HEK293 (cell line): Measurements from ENCODE around the gene PPFIA3.

Source experiments
- GLI4 ChIP-seq: fragments of 450-650 bp; formaldehyde crosslinking; IDR thresholded peaks from 2 replicates; pipeline ENCODE4 v1.5.1; 2016; ENCODE audit warnings: missing biosample characterization, missing genetic modification characterization
- KLF9 ChIP-seq: fragments of 450-650 bp; formaldehyde crosslinking; IDR thresholded peaks from 2 replicates; pipeline ENCODE4 v1.5.1; 2016; ENCODE audit warnings: missing biosample characterization, missing genetic modification characterization, low read depth
- RBAK ChIP-seq: fragments of 450-650 bp; formaldehyde crosslinking; IDR thresholded peaks from 2 replicates; pipeline ENCODE4 v1.5.1; 2016; ENCODE audit warnings: missing biosample characterization, missing genetic modification characterization
- SCRT2 ChIP-seq: fragments of 450-650 bp; formaldehyde crosslinking; IDR thresholded peaks from 2 replicates; pipeline ENCODE4 v1.5.1; 2016; ENCODE audit warnings: missing biosample characterization, missing genetic modification characterization
- SP7 ChIP-seq: fragments of 450-650 bp; formaldehyde crosslinking; IDR thresholded peaks from 2 replicates; pipeline ENCODE4 v1.5.1; 2016; ENCODE audit warnings: missing biosample characterization, missing genetic modification characterization
- YY1 ChIP-seq: fragments of 450-650 bp; formaldehyde crosslinking; IDR thresholded peaks from 2 replicates; pipeline ENCODE4 v1.5.1; 2018; ENCODE audit warnings: missing biosample characterization, missing genetic modification characterization
- ZBTB1 ChIP-seq: fragments of 450-650 bp; formaldehyde crosslinking; IDR thresholded peaks from 2 replicates; pipeline ENCODE4 v1.5.1; 2016; ENCODE audit warnings: missing biosample characterization, missing genetic modification characterization
- ZBTB17 ChIP-seq: fragments of 450-650 bp; formaldehyde crosslinking; IDR thresholded peaks from 2 replicates; pipeline ENCODE4 v1.5.1; 2016; ENCODE audit warnings: missing biosample characterization, missing genetic modification characterization
- ZBTB20 ChIP-seq: fragments of 450-650 bp; formaldehyde crosslinking; IDR thresholded peaks from 2 replicates; pipeline ENCODE4 v1.5.1; 2016; ENCODE audit warnings: missing biosample characterization, missing genetic modification characterization
- ZFP41 ChIP-seq: fragments of 450-650 bp; formaldehyde crosslinking; IDR thresholded peaks from 2 replicates; pipeline ENCODE4 v1.5.1; 2016; ENCODE audit warnings: missing biosample characterization, missing genetic modification characterization, borderline replicate concordance
- ZNF138 ChIP-seq: fragments of 450-650 bp; formaldehyde crosslinking; IDR thresholded peaks from 2 replicates; pipeline ENCODE4 v1.5.1; 2016; ENCODE audit warnings: missing biosample characterization, missing genetic modification characterization, borderline replicate concordance
- ZNF175 ChIP-seq: fragments of 450-650 bp; formaldehyde crosslinking; IDR thresholded peaks from 2 replicates; pipeline ENCODE4 v1.5.1; 2016; ENCODE audit warnings: missing biosample characterization, missing genetic modification characterization
- ZNF2 ChIP-seq: fragments of 450-650 bp; formaldehyde crosslinking; IDR thresholded peaks from 2 replicates; pipeline ENCODE4 v1.5.1; 2016; ENCODE audit warnings: missing biosample characterization, missing genetic modification characterization
- ZNF211 ChIP-seq: fragments of 450-650 bp; formaldehyde crosslinking; IDR thresholded peaks from 2 replicates; pipeline ENCODE4 v1.5.1; 2016; ENCODE audit warnings: low read depth, missing biosample characterization, missing genetic modification characterization
- ZNF292 ChIP-seq: fragments of 450-650 bp; formaldehyde crosslinking; IDR thresholded peaks from 2 replicates; pipeline ENCODE4 v1.5.1; 2016; ENCODE audit warnings: low read depth, missing biosample characterization, missing genetic modification characterization, borderline replicate concordance
- ZNF394 ChIP-seq: fragments of 450-650 bp; formaldehyde crosslinking; IDR thresholded peaks from 2 replicates; pipeline ENCODE4 v1.5.1; 2016; ENCODE audit warnings: missing biosample characterization, missing genetic modification characterization, mild to moderate bottlenecking, moderate library complexity, borderline replicate concordance
- ZNF416 ChIP-seq: fragments of 450-650 bp; formaldehyde crosslinking; IDR thresholded peaks from 2 replicates; pipeline ENCODE4 v1.5.1; 2016; ENCODE audit warnings: missing biosample characterization, missing genetic modification characterization
- ZNF48 ChIP-seq: fragments of 450-650 bp; formaldehyde crosslinking; IDR thresholded peaks from 2 replicates; pipeline ENCODE4 v1.5.1; 2016; ENCODE audit warnings: missing biosample characterization, missing genetic modification characterization
- ZNF510 ChIP-seq: fragments of 450-650 bp; formaldehyde crosslinking; IDR thresholded peaks from 2 replicates; pipeline ENCODE4 v1.5.1; 2018; ENCODE audit warnings: mild to moderate bottlenecking, missing genetic modification characterization, missing biosample characterization; ENCODE audit not compliant: insufficient replicate concordance
- ZNF530 ChIP-seq: fragments of 450-650 bp; formaldehyde crosslinking; IDR thresholded peaks from 2 replicates; pipeline ENCODE4 v1.5.1; 2016; ENCODE audit warnings: low read depth, missing biosample characterization, missing genetic modification characterization
- ZNF658 ChIP-seq: fragments of 450-650 bp; formaldehyde crosslinking; IDR thresholded peaks from 2 replicates; pipeline ENCODE4; 2016; ENCODE audit warnings: missing biosample characterization, missing genetic modification characterization
- ZNF830 ChIP-seq: fragments of 450-650 bp; IDR thresholded peaks from 2 replicates; pipeline ENCODE4 v1.5.0; 2018; ENCODE audit warnings: missing biosample characterization, missing genetic modification characterization, low read depth, mild to moderate bottlenecking, moderate library complexity
- ZNF837 ChIP-seq: fragments of 450-650 bp; formaldehyde crosslinking; IDR thresholded peaks from 2 replicates; pipeline ENCODE4 v1.5.1; 2016; ENCODE audit warnings: missing biosample characterization, missing genetic modification characterization
- ZNF843 ChIP-seq: fragments of 450-650 bp; formaldehyde crosslinking; IDR thresholded peaks from 2 replicates; pipeline ENCODE4 v1.5.1; 2016; ENCODE audit warnings: missing biosample characterization, missing genetic modification characterization
- TF ChIP-seq, protein P1 (sequence below): fragments of 450-650 bp; formaldehyde crosslinking; IDR thresholded peaks from 2 replicates; pipeline ENCODE4 v1.5.1; 2016; ENCODE audit warnings: missing biosample characterization, missing genetic modification characterization
- TF ChIP-seq, protein P2 (sequence below): fragments of 450-650 bp; formaldehyde crosslinking; IDR thresholded peaks from 2 replicates; pipeline ENCODE4 v1.5.1; 2016; ENCODE audit warnings: missing biosample characterization, missing genetic modification characterization
- TF ChIP-seq, protein P3 (sequence below): fragments of 450-650 bp; formaldehyde crosslinking; IDR thresholded peaks from 2 replicates; pipeline ENCODE4 v1.5.1; 2016; ENCODE audit warnings: missing biosample characterization, missing genetic modification characterization
- TF ChIP-seq, protein P4 (sequence below): fragments of 450-650 bp; formaldehyde crosslinking; IDR thresholded peaks from 2 replicates; pipeline ENCODE4 v1.5.1; 2017; ENCODE audit warnings: missing biosample characterization, missing genetic modification characterization
- TF ChIP-seq, protein P5 (sequence below): fragments of 450-650 bp; formaldehyde crosslinking; IDR thresholded peaks from 2 replicates; pipeline ENCODE4 v1.5.1; 2016; ENCODE audit warnings: missing biosample characterization, missing genetic modification characterization
- TF ChIP-seq, protein P6 (sequence below): fragments of 450-650 bp; formaldehyde crosslinking; IDR thresholded peaks from 2 replicates; pipeline ENCODE4 v1.5.1; 2016; ENCODE audit warnings: missing biosample characterization, missing genetic modification characterization

PPFIA3 gene

DNA sequence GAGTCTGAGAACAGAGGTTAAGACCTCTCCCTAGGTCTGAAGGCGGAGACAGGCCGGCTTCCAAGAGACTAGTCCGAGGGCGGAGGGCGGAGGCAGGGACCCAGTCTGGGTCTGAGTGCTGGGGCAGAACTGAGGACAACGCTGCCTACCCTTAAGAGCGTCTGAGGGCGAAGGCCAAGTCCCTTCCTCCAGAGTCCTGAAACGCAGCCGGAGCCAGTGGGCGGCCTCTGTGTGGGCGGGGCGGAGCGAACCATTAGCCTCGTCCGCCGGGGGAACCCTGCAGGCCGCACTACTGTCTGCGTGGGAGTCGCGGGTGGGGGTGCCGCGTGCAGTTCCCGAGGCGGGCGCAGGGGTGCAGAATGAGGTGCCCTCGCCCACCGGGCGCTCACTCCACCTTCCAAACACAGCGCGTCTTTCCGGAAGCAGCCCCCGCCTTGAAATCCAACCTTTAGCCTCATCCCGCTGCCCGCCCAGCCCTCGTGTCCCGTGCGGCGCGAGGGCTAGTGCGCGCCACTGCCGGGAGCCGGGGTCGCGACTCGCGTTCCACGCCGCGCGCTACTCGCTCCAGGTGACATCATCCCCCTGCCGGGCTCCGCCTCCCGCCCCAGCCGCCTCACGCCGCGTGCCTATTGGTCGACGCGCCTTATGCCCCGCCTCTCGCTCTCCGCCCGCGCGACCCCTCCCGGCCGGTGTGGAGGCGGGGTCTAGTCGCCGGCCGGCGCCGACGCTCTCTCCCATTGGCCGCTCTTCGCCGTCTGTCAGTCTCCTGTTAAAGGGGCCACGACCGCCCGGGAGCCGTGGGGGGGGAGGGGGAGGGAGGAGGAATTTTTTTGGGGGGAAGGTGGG is 556 bp upstream of the PPFIA3 start, which contains the start of gene C19orf73 (continued):
- TF ChIP-seq ZNF292 (no peak), ZNF830 (tag by site-specific recombination) (no peak), ZBTB17 (peak; percentile 78; the same call in 1 of the 2 replicates), ZBTB1 (tag by site-specific recombination) (no peak), RBAK (tag by site-specific recombination) (no peak), ZNF2 (peak; percentile 87), ZNF175 (no peak), ZNF211 (tag by site-specific recombination) (no peak), ZNF416 (tag by site-specific recombination) (no peak), ZNF394 (tag by site-specific recombination) (peak; percentile 66; the same call in 1 of the 2 replicates), ZNF658 (tag by site-specific recombination) (no peak), GLI4 (tag by site-specific recombination) (peak; percentile 86; the same call in 1 of the 2 replicates), ZBTB20 (tag by site-specific recombination) (peak; percentile 80), ZNF48 (tag by site-specific recombination) (no peak), ZNF837 (tag by site-specific recombination) (peak; percentile 49; the same call in 1 of the 2 replicates), YY1 (no peak), SP7 (tag by site-specific recombination) (peak; percentile 94), ZNF138 (tag by site-specific recombination) (no peak), ZNF530 (tag by site-specific recombination) (no peak), SCRT2 (tag by site-specific recombination) (peak; percentile 57), ZNF843 (peak; percentile 88), ZFP41 (tag by site-specific recombination) (no peak), KLF9 (peak; percentile 92), ZNF510 (tag by site-specific recombination) (no peak)
- TF ChIP-seq, protein P1, sequence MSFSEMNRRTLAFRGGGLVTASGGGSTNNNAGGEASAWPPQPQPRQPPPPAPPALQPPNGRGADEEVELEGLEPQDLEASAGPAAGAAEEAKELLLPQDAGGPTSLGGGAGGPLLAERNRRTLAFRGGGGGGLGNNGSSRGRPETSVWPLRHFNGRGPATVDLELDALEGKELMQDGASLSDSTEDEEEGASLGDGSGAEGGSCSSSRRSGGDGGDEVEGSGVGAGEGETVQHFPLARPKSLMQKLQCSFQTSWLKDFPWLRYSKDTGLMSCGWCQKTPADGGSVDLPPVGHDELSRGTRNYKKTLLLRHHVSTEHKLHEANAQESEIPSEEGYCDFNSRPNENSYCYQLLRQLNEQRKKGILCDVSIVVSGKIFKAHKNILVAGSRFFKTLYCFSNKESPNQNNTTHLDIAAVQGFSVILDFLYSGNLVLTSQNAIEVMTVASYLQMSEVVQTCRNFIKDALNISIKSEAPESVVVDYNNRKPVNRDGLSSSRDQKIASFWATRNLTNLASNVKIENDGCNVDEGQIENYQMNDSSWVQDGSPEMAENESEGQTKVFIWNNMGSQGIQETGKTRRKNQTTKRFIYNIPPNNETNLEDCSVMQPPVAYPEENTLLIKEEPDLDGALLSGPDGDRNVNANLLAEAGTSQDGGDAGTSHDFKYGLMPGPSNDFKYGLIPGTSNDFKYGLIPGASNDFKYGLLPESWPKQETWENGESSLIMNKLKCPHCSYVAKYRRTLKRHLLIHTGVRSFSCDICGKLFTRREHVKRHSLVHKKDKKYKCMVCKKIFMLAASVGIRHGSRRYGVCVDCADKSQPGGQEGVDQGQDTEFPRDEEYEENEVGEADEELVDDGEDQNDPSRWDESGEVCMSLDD (tag by site-specific recombination): peak; percentile 91
- TF ChIP-seq, protein P2, sequence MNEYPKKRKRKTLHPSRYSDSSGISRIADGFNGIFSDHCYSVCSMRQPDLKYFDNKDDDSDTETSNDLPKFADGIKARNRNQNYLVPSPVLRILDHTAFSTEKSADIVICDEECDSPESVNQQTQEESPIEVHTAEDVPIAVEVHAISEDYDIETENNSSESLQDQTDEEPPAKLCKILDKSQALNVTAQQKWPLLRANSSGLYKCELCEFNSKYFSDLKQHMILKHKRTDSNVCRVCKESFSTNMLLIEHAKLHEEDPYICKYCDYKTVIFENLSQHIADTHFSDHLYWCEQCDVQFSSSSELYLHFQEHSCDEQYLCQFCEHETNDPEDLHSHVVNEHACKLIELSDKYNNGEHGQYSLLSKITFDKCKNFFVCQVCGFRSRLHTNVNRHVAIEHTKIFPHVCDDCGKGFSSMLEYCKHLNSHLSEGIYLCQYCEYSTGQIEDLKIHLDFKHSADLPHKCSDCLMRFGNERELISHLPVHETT (tag by site-specific recombination): no peak
- TF ChIP-seq, protein P3, sequence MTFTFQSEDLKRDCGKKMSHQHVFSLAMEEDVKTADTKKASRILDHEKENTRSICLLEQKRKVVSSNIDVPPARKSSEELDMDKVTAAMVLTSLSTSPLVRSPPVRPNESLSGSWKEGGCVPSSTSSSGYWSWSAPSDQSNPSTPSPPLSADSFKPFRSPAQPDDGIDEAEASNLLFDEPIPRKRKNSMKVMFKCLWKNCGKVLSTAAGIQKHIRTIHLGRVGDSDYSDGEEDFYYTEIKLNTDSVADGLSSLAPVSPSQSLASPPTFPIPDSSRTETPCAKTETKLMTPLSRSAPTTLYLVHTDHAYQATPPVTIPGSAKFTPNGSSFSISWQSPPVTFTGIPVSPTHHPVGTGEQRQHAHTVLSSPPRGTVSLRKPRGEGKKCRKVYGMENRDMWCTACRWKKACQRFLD (tag by site-specific recombination): peak; percentile 51; the same call in 1 of the 2 replicates
- TF ChIP-seq, protein P4, sequence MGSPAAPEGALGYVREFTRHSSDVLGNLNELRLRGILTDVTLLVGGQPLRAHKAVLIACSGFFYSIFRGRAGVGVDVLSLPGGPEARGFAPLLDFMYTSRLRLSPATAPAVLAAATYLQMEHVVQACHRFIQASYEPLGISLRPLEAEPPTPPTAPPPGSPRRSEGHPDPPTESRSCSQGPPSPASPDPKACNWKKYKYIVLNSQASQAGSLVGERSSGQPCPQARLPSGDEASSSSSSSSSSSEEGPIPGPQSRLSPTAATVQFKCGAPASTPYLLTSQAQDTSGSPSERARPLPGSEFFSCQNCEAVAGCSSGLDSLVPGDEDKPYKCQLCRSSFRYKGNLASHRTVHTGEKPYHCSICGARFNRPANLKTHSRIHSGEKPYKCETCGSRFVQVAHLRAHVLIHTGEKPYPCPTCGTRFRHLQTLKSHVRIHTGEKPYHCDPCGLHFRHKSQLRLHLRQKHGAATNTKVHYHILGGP (tag by site-specific recombination): no peak
- TF ChIP-seq, protein P5, sequence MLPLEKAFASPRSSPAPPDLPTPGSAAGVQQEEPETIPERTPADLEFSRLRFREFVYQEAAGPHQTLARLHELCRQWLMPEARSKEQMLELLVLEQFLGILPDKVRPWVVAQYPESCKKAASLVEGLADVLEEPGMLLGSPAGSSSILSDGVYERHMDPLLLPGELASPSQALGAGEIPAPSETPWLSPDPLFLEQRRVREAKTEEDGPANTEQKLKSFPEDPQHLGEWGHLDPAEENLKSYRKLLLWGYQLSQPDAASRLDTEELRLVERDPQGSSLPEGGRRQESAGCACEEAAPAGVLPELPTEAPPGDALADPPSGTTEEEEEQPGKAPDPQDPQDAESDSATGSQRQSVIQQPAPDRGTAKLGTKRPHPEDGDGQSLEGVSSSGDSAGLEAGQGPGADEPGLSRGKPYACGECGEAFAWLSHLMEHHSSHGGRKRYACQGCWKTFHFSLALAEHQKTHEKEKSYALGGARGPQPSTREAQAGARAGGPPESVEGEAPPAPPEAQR (tag by site-specific recombination): 0 out of 2 replicates have a peak, but pooled peaks have one; percentile 55
- TF ChIP-seq, protein P6, sequence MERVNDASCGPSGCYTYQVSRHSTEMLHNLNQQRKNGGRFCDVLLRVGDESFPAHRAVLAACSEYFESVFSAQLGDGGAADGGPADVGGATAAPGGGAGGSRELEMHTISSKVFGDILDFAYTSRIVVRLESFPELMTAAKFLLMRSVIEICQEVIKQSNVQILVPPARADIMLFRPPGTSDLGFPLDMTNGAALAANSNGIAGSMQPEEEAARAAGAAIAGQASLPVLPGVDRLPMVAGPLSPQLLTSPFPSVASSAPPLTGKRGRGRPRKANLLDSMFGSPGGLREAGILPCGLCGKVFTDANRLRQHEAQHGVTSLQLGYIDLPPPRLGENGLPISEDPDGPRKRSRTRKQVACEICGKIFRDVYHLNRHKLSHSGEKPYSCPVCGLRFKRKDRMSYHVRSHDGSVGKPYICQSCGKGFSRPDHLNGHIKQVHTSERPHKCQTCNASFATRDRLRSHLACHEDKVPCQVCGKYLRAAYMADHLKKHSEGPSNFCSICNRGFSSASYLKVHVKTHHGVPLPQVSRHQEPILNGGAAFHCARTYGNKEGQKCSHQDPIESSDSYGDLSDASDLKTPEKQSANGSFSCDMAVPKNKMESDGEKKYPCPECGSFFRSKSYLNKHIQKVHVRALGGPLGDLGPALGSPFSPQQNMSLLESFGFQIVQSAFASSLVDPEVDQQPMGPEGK (tag by site-specific recombination): peak; percentile 93
